HG03460 (cell line): ENCODE data around the gene RNF157.
A peak's percentile ranks its signal among the peaks of the same experiment; 100 is the strongest.
"Not testable (repeated sequence)": the region's sequence is repeated elsewhere in the genome, so short reads cannot be mapped to it uniquely, and the experiment has no call there.

Experiments
- ATAC-seq: cut with Tn5 transposase; IDR thresholded peaks from one replicate; pipeline ENCODE4 v1.9.1; 2021; ENCODE audit not compliant: unreplicated experiment

The RNF157 gene

GRCh38 chr17:76255801-76256429 lies 15.6 kb upstream of the RNF157 start:
- no peak for ATAC-seq

GRCh38 chr17:76254275-76254674 lies 14.0 kb upstream of the RNF157 start:
- ATAC-seq, result no peak

- ATAC-seq, result no peak
Observed at GRCh38 chr17:76253841-76254240, 13.5 kb upstream of the RNF157 start.

DNA sequence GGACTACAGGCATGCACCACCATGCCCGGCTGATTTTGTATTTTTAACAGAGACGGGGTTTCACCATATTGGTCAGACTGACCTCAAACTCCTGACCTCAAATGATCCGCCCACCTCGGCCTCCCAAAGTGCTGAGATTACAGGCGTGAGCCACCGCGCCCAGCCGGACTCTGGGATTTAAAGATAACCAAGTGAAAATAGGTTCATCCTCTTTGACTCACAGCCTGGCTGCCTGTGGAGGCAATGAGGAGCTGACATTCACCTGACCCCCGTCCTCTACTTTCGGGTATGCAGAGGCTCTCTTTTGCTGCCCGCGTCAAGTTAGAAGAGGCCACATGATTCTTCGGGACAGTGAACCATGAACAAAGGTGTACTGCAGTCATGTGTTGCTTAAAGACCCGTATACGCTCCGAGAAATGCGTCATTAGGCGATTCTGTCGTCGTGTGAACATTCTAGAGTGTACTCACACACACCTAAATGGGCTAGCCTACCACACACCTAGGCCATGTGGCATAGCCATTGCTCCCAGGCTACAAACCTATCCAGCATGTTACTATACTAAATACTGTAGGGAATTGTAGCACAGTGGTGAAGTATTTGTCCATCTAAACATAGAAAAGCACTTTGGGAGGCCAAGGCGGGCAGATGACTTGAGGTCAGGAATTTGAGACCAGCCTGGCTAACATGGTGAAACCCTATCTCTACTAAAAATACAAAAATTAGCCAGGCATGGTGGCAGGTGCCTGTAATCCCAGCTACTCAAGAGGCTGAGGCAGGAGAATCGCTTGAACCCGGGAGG lies 12.9 kb upstream of the RNF157 start:
- not testable (repeated sequence) for ATAC-seq

GRCh38 chr17:76252040-76252954 lies 12.0 kb upstream of the RNF157 start:
- ATAC-seq, result peak; percentile 61

GRCh38 chr17:76251478-76252039 lies 11.3 kb upstream of the RNF157 start:
- no peak for ATAC-seq

DNA sequence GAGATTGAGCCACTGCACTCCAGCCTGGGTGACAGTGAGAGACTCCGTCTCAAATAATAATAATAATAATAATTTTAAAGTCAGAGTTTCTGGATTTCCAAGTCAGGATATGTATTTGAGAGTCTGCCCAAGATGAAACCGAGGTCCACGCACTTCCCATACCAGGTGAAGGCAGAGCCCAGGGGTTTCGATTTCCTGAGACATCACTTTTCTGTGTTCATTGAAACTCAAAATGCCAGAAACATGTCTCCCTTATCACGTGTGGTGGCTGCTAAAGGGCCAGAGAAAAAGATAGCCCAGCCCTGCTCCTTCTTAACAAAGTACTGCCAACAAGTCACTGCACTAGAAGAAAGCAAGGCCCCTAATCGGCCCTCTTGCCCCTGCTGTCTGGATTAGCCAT lies 9.8 kb upstream of the RNF157 start:
- ATAC-seq, result no peak

DNA sequence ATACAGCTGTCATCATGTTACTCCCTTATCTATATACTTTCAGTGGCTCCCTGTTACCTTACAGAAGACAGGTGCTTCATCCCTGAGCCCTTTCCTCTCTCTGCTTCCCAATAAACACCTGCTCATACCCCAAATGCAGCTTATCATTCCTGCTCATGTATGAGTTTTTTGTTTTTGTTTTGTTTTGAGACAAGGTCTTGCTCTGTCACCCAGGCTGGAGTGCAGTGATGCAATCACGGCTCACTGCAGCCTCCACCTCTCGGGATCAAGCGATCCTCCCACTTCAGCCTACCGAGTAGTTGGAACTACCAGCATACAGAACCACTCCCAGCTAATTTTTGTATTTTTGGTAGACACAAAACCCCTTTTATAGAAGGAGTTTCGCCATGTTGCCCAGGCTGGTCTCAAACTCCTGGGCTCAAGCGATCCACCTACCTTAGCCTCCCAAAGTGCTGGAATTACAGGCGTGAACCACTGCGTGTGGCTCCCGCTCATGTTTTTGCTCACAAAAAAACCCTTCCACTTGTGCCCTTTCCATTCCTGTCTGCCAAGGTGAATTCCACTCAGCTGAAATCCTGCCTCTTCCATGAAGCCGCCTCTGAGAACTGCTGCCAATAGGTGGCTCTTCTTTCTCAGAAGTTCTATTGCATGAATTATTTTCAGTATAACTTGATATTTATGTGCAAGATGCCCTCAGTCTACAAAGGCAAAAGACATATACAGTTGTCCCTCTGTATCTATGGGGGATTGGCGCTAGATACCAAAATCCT lies 7.9 kb upstream of the RNF157 start:
- no peak for ATAC-seq

GRCh38 chr17:76247304-76247703 lies 7.0 kb upstream of the RNF157 start:
- no peak for ATAC-seq

DNA sequence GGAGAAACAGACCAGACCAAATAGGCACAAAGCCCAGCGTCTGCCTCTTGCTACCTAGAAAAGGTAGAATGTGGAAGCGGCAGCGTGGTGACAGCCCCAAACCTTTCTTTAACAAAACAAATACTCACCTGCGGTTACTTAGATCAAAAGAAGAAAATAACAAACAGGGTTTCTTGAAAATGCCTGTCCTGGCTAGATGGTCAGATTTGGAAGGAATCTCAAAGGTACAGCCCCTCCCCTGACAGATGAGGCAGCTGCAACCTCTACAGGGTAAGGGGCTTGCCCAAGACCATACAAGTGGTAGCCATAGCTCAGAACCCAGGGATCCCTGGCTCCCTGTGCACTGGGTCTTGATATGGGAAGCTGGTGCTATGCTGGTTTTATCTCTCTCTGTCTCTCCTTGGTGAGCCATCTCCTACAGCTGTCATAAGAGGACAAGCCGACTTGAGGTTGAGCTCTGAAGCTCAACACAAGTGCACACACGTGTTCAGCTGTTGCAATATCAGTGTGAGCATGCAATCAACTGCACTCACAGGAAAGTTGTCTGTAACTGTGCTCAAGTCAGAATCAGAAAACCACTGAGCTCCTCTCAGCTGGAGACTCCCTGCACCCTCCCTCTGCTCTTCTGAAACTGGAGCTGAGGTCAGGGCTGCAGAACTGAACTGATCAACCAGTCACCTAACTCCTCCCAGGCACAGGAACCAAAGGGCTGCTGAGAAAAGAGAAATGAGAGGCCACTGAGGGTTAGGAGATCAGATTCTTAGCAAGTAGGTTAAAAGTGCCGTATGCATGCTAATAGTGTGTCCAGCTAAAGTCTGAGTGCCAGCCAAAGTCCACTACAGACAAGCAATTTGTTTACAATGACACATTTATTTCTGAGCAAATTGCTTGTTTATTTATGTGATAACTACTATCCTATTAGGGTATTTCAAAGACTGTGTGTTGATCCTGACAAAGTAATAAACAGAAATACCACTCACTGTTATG lies 6.1 kb upstream of the RNF157 start:
- peak; percentile 93 for ATAC-seq

- ATAC-seq, result not testable (repeated sequence)
Observed at GRCh38 chr17:76244721-76245120, 4.4 kb upstream of the RNF157 start.

DNA sequence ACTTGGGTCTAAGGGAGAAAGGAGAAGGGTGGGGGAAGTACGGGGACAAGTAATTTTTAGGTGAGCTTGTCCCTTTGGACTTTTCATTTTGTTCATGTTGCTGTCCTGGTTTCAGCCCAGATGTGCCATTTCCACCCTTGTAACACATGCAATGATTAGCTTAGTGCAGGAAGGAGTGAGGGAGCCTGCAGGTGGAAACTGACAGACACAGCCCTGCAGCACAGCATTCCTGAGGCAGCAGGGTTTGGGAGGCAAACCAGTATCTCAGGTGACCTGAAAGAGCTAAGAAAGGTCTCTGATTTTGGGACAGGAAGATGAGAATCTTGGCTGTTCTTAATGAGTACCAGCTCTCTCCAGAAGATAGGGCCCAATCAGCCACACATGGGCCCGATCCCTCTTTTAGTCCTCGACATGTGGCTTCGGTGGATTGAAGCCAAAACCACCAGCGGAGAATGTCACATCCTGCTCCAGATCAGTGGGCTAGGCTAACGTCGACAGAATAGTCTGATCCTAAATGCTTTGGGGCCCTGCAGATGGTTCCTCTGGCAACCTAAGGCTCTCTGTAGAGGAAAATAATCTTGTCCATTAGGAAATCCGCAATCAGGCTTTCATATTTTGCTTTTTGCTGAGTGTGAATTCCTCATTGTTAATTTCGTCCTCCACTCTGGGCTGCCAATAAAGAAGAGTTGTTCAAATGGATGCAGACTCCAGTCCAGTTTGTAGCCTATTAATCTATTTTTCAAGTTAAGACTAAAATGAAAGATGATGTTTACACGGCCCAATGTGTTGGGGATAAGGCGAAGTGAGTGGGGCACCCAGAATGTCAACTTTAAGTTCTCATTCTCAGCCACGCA lies 3.8 kb upstream of the RNF157 start:
- ATAC-seq, result no peak

- no peak for ATAC-seq
Observed at GRCh38 chr17:76241691-76242255, 1.5 kb upstream of the RNF157 start.

GRCh38 chr17:76241204-76241538 lies 878 bp upstream of the RNF157 start:
- ATAC-seq, result no peak

- ATAC-seq, result no peak
Observed at GRCh38 chr17:76239538-76240274, 587 bp downstream of the RNF157 start.

DNA sequence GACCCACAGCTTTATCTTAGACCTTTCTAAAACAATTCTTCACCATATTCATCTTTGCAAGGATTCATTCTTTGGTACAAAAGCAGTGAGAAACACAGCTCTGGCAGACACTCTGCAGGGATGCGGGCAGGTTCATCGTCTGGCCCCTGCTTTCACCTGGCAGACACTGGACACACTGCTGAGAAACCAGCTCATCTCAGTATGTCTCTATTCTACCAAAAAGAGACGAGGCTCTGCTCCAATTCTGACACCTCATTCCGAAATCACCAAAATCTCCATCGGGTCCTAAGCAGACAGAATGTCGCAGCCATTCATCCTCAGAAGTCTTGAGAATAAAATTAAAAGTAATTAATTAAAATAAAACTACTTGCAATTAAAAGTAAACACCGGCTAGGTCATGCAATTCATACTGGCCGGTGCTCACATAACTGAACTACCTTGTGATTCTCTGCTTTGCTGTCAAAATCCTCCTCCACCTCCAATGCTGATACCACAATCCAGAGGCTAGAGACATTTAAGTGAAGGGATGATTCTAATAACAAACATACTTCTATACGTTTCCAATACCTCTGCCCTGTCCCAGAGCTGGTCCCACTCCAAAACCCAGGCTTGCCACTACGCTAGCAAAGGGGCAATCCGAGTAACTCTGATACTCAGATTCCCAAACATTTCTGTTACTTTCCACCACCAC lies 1.3 kb downstream of the RNF157 start:
- no peak for ATAC-seq

DNA sequence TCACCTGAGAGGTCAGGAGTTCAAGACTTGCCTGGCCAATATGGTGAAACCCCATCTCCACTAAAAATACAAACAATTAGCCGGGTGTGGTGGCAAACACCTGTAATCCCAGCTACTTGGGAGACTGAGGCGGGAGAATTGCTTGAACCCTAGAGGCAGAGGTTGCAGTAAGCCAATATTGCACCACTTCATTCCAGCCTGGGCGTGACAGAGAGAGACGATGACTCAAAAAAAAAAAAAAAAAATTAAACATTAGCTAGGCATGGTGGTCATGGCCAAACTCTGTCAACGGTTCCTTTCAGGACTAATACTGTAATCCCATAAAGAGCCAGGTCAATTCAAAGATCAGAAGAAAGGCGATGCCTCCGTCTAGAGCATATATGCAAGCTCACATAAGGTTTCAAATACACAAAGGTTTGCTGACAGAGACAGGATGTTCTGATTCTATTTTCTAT lies 2.4 kb downstream of the RNF157 start:
- ATAC-seq, result no peak
